ENCODE measurements around the gene NTNG2.

NTNG2 gene

GRCh38 chr9:132144708-132145365 is 17.0 kb upstream of the NTNG2 start (continued):
- TF ChIP-seq TSHZ1 (tag by site-specific recombination; IDR thresholded peaks at IDR 0.05; ENCODE audit: borderline replicate concordance): no peak

- ChIA-PET CTCF (interaction anchor here (1.0 kb wide), 1 partner anchor 90 kb away, joined by 3 read pairs; no protein-coding TSS in a partner anchor), POLR2A (no interaction called here)
- Histone ChIP-seq H3K36me3 (ENCODE audit: control insufficient read depth in 2 of 2, insufficient read depth in 1 of 2, low read length in 2 of 2) (no peaks in the 10 kb centered on the region), H3K27ac (ENCODE audit: extremely low read depth, low read depth, low read length) (no peak overlapping the region), H3K4me3 (ENCODE audit: low read depth, low read length) (no peak overlapping the region), H3K9me3 (ENCODE audit: control insufficient read depth, insufficient read depth, low read depth, low read length) (no peaks in the 10 kb centered on the region), H3K4me1 (ENCODE audit: control insufficient read depth, insufficient read depth, low read length) (no peaks in the 10 kb centered on the region)
- TF ChIP-seq ZBTB10 (tag by site-specific recombination; IDR thresholded peaks at IDR 0.05) (no peak), ZNF404 (tag by site-specific recombination; IDR thresholded peaks at IDR 0.05) (no peak), ZNF112 (tag by site-specific recombination; IDR thresholded peaks at IDR 0.05) (no peak), YY2 (tag by site-specific recombination; IDR thresholded peaks at IDR 0.05) (no peak), MEIS1 (CRISPR knock-in tag; IDR thresholded peaks at IDR 0.05; ENCODE audit: borderline replicate concordance) (no peak)
- TF ChIP-seq, protein P1, sequence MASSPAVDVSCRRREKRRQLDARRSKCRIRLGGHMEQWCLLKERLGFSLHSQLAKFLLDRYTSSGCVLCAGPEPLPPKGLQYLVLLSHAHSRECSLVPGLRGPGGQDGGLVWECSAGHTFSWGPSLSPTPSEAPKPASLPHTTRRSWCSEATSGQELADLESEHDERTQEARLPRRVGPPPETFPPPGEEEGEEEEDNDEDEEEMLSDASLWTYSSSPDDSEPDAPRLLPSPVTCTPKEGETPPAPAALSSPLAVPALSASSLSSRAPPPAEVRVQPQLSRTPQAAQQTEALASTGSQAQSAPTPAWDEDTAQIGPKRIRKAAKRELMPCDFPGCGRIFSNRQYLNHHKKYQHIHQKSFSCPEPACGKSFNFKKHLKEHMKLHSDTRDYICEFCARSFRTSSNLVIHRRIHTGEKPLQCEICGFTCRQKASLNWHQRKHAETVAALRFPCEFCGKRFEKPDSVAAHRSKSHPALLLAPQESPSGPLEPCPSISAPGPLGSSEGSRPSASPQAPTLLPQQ (tag by site-specific recombination; IDR thresholded peaks at IDR 0.05): no peak
Observed at GRCh38 chr9:132146039-132146438, 15.8 kb upstream of the NTNG2 start.

DNA sequence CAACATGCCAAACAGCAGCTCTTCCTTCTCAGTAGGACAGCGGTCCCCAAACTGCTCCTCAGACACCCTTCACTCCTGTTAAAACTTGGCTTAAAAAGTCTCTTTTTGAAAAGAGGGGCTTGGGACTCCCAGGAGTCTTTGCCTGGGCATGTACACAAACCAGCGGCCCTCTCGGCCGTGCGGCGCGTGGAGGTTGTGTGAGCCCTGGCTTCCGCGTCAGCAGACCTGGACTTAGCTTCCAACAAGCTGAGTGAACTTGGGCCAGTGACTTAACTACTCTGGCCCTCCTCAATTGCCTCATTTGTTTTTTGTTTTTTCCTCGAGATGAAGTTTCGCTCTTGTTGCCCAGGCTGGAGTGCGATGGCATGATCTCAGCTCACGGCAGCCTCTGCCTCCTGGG is 15.3 kb upstream of the NTNG2 start:
- TF ChIP-seq, protein P2, sequence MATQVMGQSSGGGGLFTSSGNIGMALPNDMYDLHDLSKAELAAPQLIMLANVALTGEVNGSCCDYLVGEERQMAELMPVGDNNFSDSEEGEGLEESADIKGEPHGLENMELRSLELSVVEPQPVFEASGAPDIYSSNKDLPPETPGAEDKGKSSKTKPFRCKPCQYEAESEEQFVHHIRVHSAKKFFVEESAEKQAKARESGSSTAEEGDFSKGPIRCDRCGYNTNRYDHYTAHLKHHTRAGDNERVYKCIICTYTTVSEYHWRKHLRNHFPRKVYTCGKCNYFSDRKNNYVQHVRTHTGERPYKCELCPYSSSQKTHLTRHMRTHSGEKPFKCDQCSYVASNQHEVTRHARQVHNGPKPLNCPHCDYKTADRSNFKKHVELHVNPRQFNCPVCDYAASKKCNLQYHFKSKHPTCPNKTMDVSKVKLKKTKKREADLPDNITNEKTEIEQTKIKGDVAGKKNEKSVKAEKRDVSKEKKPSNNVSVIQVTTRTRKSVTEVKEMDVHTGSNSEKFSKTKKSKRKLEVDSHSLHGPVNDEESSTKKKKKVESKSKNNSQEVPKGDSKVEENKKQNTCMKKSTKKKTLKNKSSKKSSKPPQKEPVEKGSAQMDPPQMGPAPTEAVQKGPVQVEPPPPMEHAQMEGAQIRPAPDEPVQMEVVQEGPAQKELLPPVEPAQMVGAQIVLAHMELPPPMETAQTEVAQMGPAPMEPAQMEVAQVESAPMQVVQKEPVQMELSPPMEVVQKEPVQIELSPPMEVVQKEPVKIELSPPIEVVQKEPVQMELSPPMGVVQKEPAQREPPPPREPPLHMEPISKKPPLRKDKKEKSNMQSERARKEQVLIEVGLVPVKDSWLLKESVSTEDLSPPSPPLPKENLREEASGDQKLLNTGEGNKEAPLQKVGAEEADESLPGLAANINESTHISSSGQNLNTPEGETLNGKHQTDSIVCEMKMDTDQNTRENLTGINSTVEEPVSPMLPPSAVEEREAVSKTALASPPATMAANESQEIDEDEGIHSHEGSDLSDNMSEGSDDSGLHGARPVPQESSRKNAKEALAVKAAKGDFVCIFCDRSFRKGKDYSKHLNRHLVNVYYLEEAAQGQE (tag by site-specific recombination; IDR thresholded peaks at IDR 0.05): no peak
- Histone ChIP-seq H3K27ac (ENCODE audit: extremely low read depth, low read depth, low read length) (no peak overlapping the region), H3K4me3 (ENCODE audit: low read depth, low read length) (no peak overlapping the region), H3K9me3 (ENCODE audit: control insufficient read depth, insufficient read depth, low read depth, low read length) (no peaks in the 10 kb centered on the region), H3K4me1 (ENCODE audit: control insufficient read depth, insufficient read depth, low read length) (no peaks in the 10 kb centered on the region), H3K36me3 (ENCODE audit: control insufficient read depth in 2 of 2, insufficient read depth in 1 of 2, low read length in 2 of 2) (no peaks in the 10 kb centered on the region)
- CTCF ChIA-PET: interaction anchor here (0.6 kb wide), 1 partner anchor 91 kb away, joined by 3 read pairs; no protein-coding TSS in a partner anchor
- POLR2A ChIA-PET: interaction anchor here (0.6 kb wide), 1 partner anchor 704 kb away, joined by 4 read pairs; no protein-coding TSS in a partner anchor
